Dermis microvascular lymphatic vessel endothelial cell (primary cell): Measurements from ENCODE around the gene REPIN1. TPM values are rescaled to one million over a fixed set of nuclear protein-coding genes. Genes with fewer than 3 reads are reported as not detected.

ENCODE experiments used
- DNase-seq, 2 donors: peaks; one replicate each; pipeline versions ENCODE4 v3.0.0 to v3.0.0-alpha.2; 2010; ENCODE audit warnings: low read depth in 2 of 2
- total RNA-seq: library from RNA; depleted of rRNA; stranded (reverse); fragments of >200 nt; gene quantifications from 2 replicates; pipeline ENCODE4 v1.2.1, GENCODE V29; 2014

The REPIN1 gene
- total RNA-seq, 1 donor from 2014 or later: 46.6 TPM

GRCh38 chr7:150405584-150406311 lies 37.1 kb downstream of the REPIN1 start:
- DNase-seq: peak in 1 of 2 donors; percentile 15

GRCh38 chr7:150406312-150406566 lies 37.6 kb downstream of the REPIN1 start:
- no peak for DNase-seq

- no peak for DNase-seq
Observed at GRCh38 chr7:150406567-150407421, 38.2 kb downstream of the REPIN1 start.

- no peak for DNase-seq
Observed at GRCh38 chr7:150407588-150408392, 39.2 kb downstream of the REPIN1 start.

- no peak for DNase-seq
Observed at GRCh38 chr7:150408393-150409299, 40.0 kb downstream of the REPIN1 start.

GRCh38 chr7:150409300-150410030 lies 40.8 kb downstream of the REPIN1 start:
- no peak for DNase-seq

- DNase-seq: no peak
Observed at GRCh38 chr7:150410131-150410530, 41.5 kb downstream of the REPIN1 start.

- DNase-seq: no peak
Observed at GRCh38 chr7:150410680-150411346, 42.2 kb downstream of the REPIN1 start.

GRCh38 chr7:150411606-150412005 lies 43.0 kb downstream of the REPIN1 start:
- DNase-seq: no peak

- DNase-seq: no peak
Observed at GRCh38 chr7:150412016-150412415, 43.4 kb downstream of the REPIN1 start.

GRCh38 chr7:150412518-150413488 lies 44.2 kb downstream of the REPIN1 start:
- DNase-seq: no peak

- no peak for DNase-seq
Observed at GRCh38 chr7:150413640-150414081, 45.0 kb downstream of the REPIN1 start.

- DNase-seq: no peak
Observed at GRCh38 chr7:150415161-150416153, 46.8 kb downstream of the REPIN1 start.

GRCh38 chr7:150417239-150417638 lies 48.6 kb downstream of the REPIN1 start:
- no peak for DNase-seq

- no peak for DNase-seq
Observed at GRCh38 chr7:150417863-150418262, 49.2 kb downstream of the REPIN1 start.

- no peak for DNase-seq
Observed at GRCh38 chr7:150420242-150420641, 51.6 kb downstream of the REPIN1 start.

GRCh38 chr7:150420987-150421674 lies 52.5 kb downstream of the REPIN1 start:
- peak; percentile 47 to 77 for DNase-seq
